ENCODE data around the gene TPI1.

- TF ChIP-seq EZH2 (IDR thresholded peaks at IDR 0.05; ENCODE audit: borderline replicate concordance, low read length) (no peak), CTCF (conservative IDR thresholded peaks at IDR 0.05 in 1 of 2, IDR thresholded peaks at IDR 0.05 in 1 of 2; ENCODE audit: extremely low read depth in 1 of 2, insufficient read depth in 1 of 2, low read depth in 1 of 2, low read length in 2 of 2) (no peak)
Observed at GRCh38 chr12:6853626-6854025, 13.7 kb upstream of the TPI1 start.

Data from mammary epithelial cell (primary cell).